GM23338 (cell line): ENCODE data around the gene EML4. TPM values are rescaled to one million over a fixed set of nuclear protein-coding genes. Genes with fewer than 3 reads are reported as not detected.

Source experiments
- ATAC-seq: fragments of 200-7000 bp; cut with Tn5 transposase; 3 replicates; pipeline ENCODE4 v1.9.1; 2020
- DNase-seq: peaks from one replicate; pipeline ENCODE4 v3.0.0-alpha.2; 2015; ENCODE audit warnings: low spot score
- H2AFZ ChIP-seq: fragments of 200-600 bp; sonication (generic); 2 replicates; pipeline ENCODE4 v1.8.0; 2016; ENCODE audit warnings: antibody characterized with exemption, mild to moderate bottlenecking, moderate library complexity
- H3F3A ChIP-seq: fragments of 200-600 bp; sonication (generic); replicated peaks from 2 replicates; pipeline ENCODE4 v1.8.0; 2017; ENCODE audit warnings: antibody characterized with exemption, mixed run types, low read depth
- H3K27ac ChIP-seq: fragments of 200-600 bp; sonication (generic); 2 replicates; pipeline ENCODE4 v1.6.1; 2016; ENCODE audit warnings: low read depth
- H3K27me3 ChIP-seq: fragments of 200-600 bp; sonication (generic); 2 replicates; pipeline ENCODE4 v1.8.0; 2016; ENCODE audit warnings: mild to moderate bottlenecking, mixed run types, moderate library complexity; ENCODE audit not compliant: insufficient read depth
- H3K36me3 ChIP-seq: fragments of 200-600 bp; sonication (generic); 2 replicates; pipeline ENCODE4 v1.8.0; 2016; ENCODE audit warnings: mild to moderate bottlenecking; ENCODE audit not compliant: insufficient read depth
- H3K4me1 ChIP-seq: fragments of 200-600 bp; sonication (generic); 2 replicates; pipeline ENCODE4 v1.8.0; 2016; ENCODE audit warnings: mild to moderate bottlenecking, moderate library complexity; ENCODE audit not compliant: insufficient read depth
- H3K4me2 ChIP-seq: fragments of 200-600 bp; sonication (generic); 2 replicates; pipeline ENCODE4 v1.7.1; 2017; ENCODE audit warnings: mixed run types
- H3K4me3 ChIP-seq: fragments of 200-600 bp; sonication (generic); 2 replicates; pipeline ENCODE4 v1.6.1; 2016; ENCODE audit warnings: mixed run types
- H3K79me2 ChIP-seq: fragments of 200-600 bp; sonication (generic); replicated peaks from 2 replicates; pipeline ENCODE4 v1.8.0; 2017; ENCODE audit warnings: mild to moderate bottlenecking; ENCODE audit not compliant: insufficient read depth
- H3K9me2 ChIP-seq: fragments of 200-600 bp; sonication (generic); 2 replicates; pipeline ENCODE4 v1.8.0; 2017; ENCODE audit not compliant: insufficient read depth
- H4K20me1 ChIP-seq: fragments of 200-600 bp; sonication (generic); replicated peaks from 2 replicates; pipeline ENCODE4 v1.8.0; 2017; ENCODE audit warnings: mild to moderate bottlenecking; ENCODE audit not compliant: insufficient read depth
- H3K27ac Mint-ChIP-seq: 2 replicates; pipeline ENCODE4 v1.8.0; 2020; ENCODE audit warnings: inconsistent platforms, mild to moderate bottlenecking, moderate library complexity, mixed read lengths
- H3K27me3 Mint-ChIP-seq: 3 replicates; pipeline ENCODE4 v1.8.0; 2022; ENCODE audit warnings: low read depth, mild to moderate bottlenecking, moderate library complexity, mixed read lengths, inconsistent platforms; ENCODE audit not compliant: insufficient read depth, poor library complexity
- H3K36me3 Mint-ChIP-seq: 3 replicates; pipeline ENCODE4 v1.8.0; 2021; ENCODE audit warnings: low read depth, mild to moderate bottlenecking, inconsistent platforms, moderate library complexity, mixed read lengths
- H3K4me1 Mint-ChIP-seq: 3 replicates; pipeline ENCODE4 v1.8.0; 2020; ENCODE audit warnings: mild to moderate bottlenecking, inconsistent platforms, mixed read lengths
- H3K4me3 Mint-ChIP-seq: 3 replicates; pipeline ENCODE4 v1.8.0; 2021; ENCODE audit warnings: moderate library complexity, mild to moderate bottlenecking, inconsistent platforms, mixed read lengths
- H3K9me3 Mint-ChIP-seq: 3 replicates; pipeline ENCODE4 v1.8.0; 2020; ENCODE audit warnings: moderate library complexity, mild to moderate bottlenecking, inconsistent platforms, mixed read lengths
- CREB1 ChIP-seq: fragments of 250-450 bp; sonication (Bioruptor Pico); IDR thresholded peaks from 2 replicates; pipeline ENCODE4 v1.5.0; 2020; ENCODE audit warnings: low read depth, mild to moderate bottlenecking, moderate library complexity
- EZH2 ChIP-seq: fragments of 200-600 bp; sonication (generic); IDR thresholded peaks from one replicate; pipeline ENCODE4 v1.8.0; 2017; ENCODE audit warnings: antibody characterized with exemption, mild to moderate bottlenecking, low read depth; ENCODE audit not compliant: unreplicated experiment
- EZH2phosphoT487 ChIP-seq: fragments of 200-600 bp; sonication (generic); IDR thresholded peaks from one replicate; pipeline ENCODE4 v1.8.1; 2018; ENCODE audit warnings: antibody characterized with exemption; ENCODE audit not compliant: unreplicated experiment
- JUNB ChIP-seq: IDR thresholded peaks from one replicate; pipeline ENCODE4 v1.6.1; 2016; ENCODE audit warnings: antibody characterized with exemption; ENCODE audit not compliant: unreplicated experiment
- NANOG ChIP-seq: IDR thresholded peaks from 2 replicates; pipeline ENCODE4 v1.6.1; 2016; ENCODE audit warnings: antibody characterized with exemption, borderline replicate concordance
- POLR2AphosphoS5 ChIP-seq: IDR thresholded peaks from 2 replicates; pipeline ENCODE4 v1.6.1; 2016; ENCODE audit warnings: antibody characterized with exemption, low read depth
- STAT1 ChIP-seq: IDR thresholded peaks from one replicate; pipeline ENCODE4 v1.6.1; 2016; ENCODE audit warnings: antibody characterized with exemption; ENCODE audit not compliant: unreplicated experiment
- ZNF114 ChIP-seq: fragments of 250-450 bp; sonication (Bioruptor Pico); IDR thresholded peaks from 2 replicates; pipeline ENCODE4 v1.5.0; 2020; ENCODE audit warnings: mild to moderate bottlenecking, moderate library complexity
- ZNF331 ChIP-seq: fragments of 250-450 bp; sonication (Bioruptor Pico); IDR thresholded peaks from 2 replicates; pipeline ENCODE4 v1.5.0; 2020; ENCODE audit warnings: low read depth, mild to moderate bottlenecking, moderate library complexity
- polyA plus RNA-seq: library from polyadenylated mRNA; unstranded; fragments of >200 nt; fragmentation: Nextera tagmentation; extraction: Ambion mirVana; gene quantifications from 2 replicates; pipeline ENCODE4 v1.2.1, GENCODE V29; 2016
- total RNA-seq: library from RNA; depleted of rRNA; stranded (reverse); fragments of >200 nt; shearing (Covaris generic); gene quantifications from 2 replicates; pipeline ENCODE4 v1.2.3, GENCODE V29; 2014
- TF ChIP-seq, protein P1 (sequence below): IDR thresholded peaks from 2 replicates; pipeline ENCODE4 v1.6.1; 2016; ENCODE audit warnings: antibody characterized with exemption
- TF ChIP-seq, protein P2 (sequence below): IDR thresholded peaks from one replicate; pipeline ENCODE4 v1.6.1; 2018; ENCODE audit warnings: antibody characterized with exemption; ENCODE audit not compliant: unreplicated experiment
- TF ChIP-seq, protein P3 (sequence below): fragments of 250-450 bp; sonication (Bioruptor Pico); IDR thresholded peaks from 2 replicates; pipeline ENCODE4 v1.5.0; 2020; ENCODE audit warnings: mild to moderate bottlenecking, moderate library complexity
- TF ChIP-seq, protein P4 (sequence below), 2 experiments: fragments of 200-600 bp in 1 of 2; sonication (generic) in 1 of 2; conservative IDR thresholded peaks; 2 replicates each; pipeline versions ENCODE4 v1.5.1 to v1.6.1; 2016 to 2017; ENCODE audit warnings: antibody characterized with exemption in 2 of 2, low read depth in 2 of 2, mild to moderate bottlenecking in 2 of 2, moderate library complexity in 1 of 2

The EML4 gene
- total and polyA plus RNA-seq, 2 experiments from 2014 or later, result 65.3 to 115 TPM

DNA sequence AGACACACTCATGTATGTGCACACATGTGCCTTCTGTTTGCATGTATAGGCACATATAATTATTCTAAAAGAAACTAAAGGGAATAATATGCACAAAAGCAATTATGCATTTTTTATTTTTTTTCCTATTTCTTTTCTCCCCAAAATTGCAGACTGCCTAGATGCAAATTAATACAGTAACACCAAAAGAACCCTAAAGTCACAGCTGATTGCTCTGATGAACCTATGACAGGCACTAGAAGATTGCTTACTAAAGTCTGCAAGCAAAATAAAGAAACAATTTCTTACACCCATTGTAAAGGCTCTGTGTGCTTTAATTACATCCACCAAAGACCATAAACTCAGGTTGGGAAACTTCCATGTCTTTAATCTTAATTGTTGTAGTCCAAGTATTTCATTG, 7.7 kb upstream of the EML4 start:
- no peak for ATAC-seq
- no peaks in the 10 kb centered on the region for H3K36me3 ChIP-seq
- no peaks in the 10 kb centered on the region for H3K9me3 Mint-ChIP-seq

More for the DNA sequence above, 7.7 kb upstream of the EML4 start:
- Histone ChIP-seq H3K4me3 (no peak overlapping the region), H4K20me1 (no peaks in the 10 kb centered on the region), H3K4me2 (no peak overlapping the region), H3K27ac (no peak overlapping the region), H3K27me3 (no peaks in the 10 kb centered on the region), H2AFZ (no peak overlapping the region), H3F3A (no peaks in the 10 kb centered on the region), H3K9me2 (0 out of 2 replicates have a peak, but pooled peaks cover 5% of the 10 kb centered on the region), H3K79me2 (no peaks in the 10 kb centered on the region), H3K4me1 (no peaks in the 10 kb centered on the region)
- Mint-ChIP-seq H3K4me3 (no peak overlapping the region), H3K27me3 (no peaks in the 10 kb centered on the region), H3K27ac (no peak overlapping the region), H3K36me3 (no peaks in the 10 kb centered on the region), H3K4me1 (peaks cover 11% of the 10 kb centered on the region)
- DNase-seq, result no peak
- TF ChIP-seq, protein P1, sequence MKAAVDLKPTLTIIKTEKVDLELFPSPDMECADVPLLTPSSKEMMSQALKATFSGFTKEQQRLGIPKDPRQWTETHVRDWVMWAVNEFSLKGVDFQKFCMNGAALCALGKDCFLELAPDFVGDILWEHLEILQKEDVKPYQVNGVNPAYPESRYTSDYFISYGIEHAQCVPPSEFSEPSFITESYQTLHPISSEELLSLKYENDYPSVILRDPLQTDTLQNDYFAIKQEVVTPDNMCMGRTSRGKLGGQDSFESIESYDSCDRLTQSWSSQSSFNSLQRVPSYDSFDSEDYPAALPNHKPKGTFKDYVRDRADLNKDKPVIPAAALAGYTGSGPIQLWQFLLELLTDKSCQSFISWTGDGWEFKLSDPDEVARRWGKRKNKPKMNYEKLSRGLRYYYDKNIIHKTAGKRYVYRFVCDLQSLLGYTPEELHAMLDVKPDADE, result no peak
- TF ChIP-seq EZH2phosphoT487 (no peak), POLR2AphosphoS5 (no peak), STAT1 (no peak), ZNF114 (CRISPR knock-in tag) (no peak), ZNF331 (CRISPR knock-in tag) (no peak), CREB1 (CRISPR knock-in tag) (no peak), EZH2 (no peak), JUNB (no peak), NANOG (no peak)
- TF ChIP-seq, protein P2, sequence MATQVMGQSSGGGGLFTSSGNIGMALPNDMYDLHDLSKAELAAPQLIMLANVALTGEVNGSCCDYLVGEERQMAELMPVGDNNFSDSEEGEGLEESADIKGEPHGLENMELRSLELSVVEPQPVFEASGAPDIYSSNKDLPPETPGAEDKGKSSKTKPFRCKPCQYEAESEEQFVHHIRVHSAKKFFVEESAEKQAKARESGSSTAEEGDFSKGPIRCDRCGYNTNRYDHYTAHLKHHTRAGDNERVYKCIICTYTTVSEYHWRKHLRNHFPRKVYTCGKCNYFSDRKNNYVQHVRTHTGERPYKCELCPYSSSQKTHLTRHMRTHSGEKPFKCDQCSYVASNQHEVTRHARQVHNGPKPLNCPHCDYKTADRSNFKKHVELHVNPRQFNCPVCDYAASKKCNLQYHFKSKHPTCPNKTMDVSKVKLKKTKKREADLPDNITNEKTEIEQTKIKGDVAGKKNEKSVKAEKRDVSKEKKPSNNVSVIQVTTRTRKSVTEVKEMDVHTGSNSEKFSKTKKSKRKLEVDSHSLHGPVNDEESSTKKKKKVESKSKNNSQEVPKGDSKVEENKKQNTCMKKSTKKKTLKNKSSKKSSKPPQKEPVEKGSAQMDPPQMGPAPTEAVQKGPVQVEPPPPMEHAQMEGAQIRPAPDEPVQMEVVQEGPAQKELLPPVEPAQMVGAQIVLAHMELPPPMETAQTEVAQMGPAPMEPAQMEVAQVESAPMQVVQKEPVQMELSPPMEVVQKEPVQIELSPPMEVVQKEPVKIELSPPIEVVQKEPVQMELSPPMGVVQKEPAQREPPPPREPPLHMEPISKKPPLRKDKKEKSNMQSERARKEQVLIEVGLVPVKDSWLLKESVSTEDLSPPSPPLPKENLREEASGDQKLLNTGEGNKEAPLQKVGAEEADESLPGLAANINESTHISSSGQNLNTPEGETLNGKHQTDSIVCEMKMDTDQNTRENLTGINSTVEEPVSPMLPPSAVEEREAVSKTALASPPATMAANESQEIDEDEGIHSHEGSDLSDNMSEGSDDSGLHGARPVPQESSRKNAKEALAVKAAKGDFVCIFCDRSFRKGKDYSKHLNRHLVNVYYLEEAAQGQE, result no peak
- TF ChIP-seq, protein P3, sequence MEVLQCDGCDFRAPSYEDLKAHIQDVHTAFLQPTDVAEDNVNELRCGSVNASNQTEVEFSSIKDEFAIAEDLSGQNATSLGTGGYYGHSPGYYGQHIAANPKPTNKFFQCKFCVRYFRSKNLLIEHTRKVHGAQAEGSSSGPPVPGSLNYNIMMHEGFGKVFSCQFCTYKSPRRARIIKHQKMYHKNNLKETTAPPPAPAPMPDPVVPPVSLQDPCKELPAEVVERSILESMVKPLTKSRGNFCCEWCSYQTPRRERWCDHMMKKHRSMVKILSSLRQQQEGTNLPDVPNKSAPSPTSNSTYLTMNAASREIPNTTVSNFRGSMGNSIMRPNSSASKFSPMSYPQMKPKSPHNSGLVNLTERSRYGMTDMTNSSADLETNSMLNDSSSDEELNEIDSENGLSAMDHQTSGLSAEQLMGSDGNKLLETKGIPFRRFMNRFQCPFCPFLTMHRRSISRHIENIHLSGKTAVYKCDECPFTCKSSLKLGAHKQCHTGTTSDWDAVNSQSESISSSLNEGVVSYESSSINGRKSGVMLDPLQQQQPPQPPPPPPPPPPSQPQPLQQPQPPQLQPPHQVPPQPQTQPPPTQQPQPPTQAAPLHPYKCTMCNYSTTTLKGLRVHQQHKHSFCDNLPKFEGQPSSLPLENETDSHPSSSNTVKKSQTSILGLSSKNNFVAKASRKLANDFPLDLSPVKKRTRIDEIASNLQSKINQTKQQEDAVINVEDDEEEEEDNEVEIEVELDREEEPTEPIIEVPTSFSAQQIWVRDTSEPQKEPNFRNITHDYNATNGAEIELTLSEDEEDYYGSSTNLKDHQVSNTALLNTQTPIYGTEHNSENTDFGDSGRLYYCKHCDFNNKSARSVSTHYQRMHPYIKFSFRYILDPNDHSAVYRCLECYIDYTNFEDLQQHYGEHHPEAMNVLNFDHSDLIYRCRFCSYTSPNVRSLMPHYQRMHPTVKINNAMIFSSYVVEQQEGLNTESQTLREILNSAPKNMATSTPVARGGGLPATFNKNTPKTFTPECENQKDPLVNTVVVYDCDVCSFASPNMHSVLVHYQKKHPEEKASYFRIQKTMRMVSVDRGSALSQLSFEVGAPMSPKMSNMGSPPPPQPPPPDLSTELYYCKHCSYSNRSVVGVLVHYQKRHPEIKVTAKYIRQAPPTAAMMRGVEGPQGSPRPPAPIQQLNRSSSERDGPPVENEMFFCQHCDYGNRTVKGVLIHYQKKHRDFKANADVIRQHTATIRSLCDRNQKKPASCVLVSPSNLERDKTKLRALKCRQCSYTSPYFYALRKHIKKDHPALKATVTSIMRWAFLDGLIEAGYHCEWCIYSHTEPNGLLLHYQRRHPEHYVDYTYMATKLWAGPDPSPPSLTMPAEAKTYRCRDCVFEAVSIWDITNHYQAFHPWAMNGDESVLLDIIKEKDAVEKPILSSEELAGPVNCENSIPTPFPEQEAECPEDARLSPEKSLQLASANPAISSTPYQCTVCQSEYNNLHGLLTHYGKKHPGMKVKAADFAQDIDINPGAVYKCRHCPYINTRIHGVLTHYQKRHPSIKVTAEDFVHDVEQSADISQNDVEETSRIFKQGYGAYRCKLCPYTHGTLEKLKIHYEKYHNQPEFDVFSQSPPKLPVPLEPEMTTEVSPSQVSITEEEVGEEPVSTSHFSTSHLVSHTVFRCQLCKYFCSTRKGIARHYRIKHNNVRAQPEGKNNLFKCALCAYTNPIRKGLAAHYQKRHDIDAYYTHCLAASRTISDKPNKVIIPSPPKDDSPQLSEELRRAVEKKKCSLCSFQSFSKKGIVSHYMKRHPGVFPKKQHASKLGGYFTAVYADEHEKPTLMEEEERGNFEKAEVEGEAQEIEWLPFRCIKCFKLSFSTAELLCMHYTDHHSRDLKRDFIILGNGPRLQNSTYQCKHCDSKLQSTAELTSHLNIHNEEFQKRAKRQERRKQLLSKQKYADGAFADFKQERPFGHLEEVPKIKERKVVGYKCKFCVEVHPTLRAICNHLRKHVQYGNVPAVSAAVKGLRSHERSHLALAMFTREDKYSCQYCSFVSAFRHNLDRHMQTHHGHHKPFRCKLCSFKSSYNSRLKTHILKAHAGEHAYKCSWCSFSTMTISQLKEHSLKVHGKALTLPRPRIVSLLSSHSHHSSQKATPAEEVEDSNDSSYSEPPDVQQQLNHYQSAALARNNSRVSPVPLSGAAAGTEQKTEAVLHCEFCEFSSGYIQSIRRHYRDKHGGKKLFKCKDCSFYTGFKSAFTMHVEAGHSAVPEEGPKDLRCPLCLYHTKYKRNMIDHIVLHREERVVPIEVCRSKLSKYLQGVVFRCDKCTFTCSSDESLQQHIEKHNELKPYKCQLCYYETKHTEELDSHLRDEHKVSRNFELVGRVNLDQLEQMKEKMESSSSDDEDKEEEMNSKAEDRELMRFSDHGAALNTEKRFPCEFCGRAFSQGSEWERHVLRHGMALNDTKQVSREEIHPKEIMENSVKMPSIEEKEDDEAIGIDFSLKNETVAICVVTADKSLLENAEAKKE, result no peak
- TF ChIP-seq, protein P4, sequence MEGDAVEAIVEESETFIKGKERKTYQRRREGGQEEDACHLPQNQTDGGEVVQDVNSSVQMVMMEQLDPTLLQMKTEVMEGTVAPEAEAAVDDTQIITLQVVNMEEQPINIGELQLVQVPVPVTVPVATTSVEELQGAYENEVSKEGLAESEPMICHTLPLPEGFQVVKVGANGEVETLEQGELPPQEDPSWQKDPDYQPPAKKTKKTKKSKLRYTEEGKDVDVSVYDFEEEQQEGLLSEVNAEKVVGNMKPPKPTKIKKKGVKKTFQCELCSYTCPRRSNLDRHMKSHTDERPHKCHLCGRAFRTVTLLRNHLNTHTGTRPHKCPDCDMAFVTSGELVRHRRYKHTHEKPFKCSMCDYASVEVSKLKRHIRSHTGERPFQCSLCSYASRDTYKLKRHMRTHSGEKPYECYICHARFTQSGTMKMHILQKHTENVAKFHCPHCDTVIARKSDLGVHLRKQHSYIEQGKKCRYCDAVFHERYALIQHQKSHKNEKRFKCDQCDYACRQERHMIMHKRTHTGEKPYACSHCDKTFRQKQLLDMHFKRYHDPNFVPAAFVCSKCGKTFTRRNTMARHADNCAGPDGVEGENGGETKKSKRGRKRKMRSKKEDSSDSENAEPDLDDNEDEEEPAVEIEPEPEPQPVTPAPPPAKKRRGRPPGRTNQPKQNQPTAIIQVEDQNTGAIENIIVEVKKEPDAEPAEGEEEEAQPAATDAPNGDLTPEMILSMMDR (conservative IDR thresholded peaks at IDR 0.05; ENCODE audit: low read depth in 2 of 2), result no peak
